GM12873 (cell line): ENCODE measurements around the gene NUMA1.

Source experiments
- TF ChIP-seq, protein P1 (sequence below): IDR thresholded peaks from 2 replicates; pipeline ENCODE4 v1.5.1; 2012; ENCODE audit warnings: low read depth, mild to moderate bottlenecking, moderate library complexity, low read length, control low read depth; ENCODE audit not compliant: insufficient read depth; ENCODE audit errors: missing control alignments

The NUMA1 gene

DNA sequence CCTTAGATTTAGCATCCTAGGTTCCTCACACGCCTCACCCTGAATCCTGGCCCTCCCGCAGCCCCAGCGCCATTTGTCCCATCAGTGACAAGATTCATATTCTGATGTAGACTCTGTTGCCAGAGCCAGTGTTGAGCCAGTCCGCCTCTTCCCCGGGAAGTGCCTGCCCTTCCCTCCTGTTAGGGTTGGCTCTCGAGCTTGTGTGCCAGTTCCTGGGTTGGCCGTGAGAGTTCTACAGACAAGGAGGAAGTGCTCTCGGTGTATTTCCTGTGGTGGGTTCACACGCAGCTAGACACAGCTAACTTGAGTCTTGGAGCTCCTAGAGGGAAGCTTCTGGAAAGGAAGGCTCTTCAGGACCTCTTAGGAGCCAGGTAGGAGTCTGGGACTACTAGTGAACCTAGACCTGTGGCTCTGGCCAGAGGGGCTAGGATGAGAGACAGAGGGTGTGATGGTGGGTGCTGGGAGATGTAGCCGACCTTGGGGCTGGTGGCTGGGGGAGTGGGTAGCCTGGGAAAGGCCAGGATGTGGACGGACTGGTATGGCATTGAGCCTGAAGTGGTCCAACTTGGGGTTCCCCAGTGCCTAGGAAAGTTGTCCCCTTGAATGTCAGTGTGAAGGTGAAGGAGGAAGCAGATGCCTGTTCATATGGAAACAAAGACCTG lies 81.6 kb downstream of the NUMA1 start, which contains the start of gene IL18BP:
TSS of gene IL18BP (plus strand) at position 261 of the 662 bp plus-strand sequence. CDS start 1,076 bp downstream, outside the sequence.
- TF ChIP-seq, protein P1, sequence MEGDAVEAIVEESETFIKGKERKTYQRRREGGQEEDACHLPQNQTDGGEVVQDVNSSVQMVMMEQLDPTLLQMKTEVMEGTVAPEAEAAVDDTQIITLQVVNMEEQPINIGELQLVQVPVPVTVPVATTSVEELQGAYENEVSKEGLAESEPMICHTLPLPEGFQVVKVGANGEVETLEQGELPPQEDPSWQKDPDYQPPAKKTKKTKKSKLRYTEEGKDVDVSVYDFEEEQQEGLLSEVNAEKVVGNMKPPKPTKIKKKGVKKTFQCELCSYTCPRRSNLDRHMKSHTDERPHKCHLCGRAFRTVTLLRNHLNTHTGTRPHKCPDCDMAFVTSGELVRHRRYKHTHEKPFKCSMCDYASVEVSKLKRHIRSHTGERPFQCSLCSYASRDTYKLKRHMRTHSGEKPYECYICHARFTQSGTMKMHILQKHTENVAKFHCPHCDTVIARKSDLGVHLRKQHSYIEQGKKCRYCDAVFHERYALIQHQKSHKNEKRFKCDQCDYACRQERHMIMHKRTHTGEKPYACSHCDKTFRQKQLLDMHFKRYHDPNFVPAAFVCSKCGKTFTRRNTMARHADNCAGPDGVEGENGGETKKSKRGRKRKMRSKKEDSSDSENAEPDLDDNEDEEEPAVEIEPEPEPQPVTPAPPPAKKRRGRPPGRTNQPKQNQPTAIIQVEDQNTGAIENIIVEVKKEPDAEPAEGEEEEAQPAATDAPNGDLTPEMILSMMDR, result no peak

DNA sequence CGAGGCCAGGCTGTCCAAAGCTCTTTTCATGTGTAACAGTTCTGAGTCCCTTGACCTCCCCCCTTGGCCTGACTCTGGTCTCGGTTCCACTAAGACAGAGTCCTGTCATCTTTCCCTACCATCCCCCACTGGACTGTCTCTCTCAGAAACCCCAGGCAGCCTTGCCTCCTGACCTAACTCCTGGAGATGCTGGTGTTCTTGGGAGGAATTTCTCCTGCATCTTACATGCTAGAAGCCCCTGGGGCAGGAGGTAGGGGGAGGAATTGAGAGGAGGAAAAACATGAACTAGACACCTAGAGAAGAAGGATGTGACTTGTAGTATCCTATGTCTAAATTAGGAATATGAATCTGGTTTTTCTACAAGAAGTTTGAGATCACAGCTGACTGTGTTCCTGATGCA lies 82.3 kb downstream of the NUMA1 start:
- TF ChIP-seq, protein P1, result no peak

DNA sequence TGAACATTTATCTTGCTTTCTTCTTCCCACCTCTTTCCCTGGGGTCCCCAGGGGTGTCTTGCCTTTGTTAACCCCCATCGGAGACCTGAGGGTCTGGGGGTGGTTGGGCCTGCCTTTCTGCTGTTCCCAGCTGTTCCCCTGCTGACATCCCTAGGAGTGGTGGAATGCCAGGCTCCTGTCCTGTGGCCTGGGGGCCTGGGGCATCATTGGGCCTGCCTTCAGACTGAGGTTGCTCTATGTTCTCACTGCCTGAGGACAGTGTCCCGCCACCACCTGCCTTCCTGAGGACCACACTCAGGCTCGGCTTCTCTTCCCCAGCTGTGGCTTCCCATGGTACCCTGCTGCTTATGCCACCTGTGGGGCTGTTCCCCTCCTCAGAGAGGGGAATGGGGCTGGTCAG lies 82.7 kb downstream of the NUMA1 start:
- TF ChIP-seq, protein P1, result no peak

DNA sequence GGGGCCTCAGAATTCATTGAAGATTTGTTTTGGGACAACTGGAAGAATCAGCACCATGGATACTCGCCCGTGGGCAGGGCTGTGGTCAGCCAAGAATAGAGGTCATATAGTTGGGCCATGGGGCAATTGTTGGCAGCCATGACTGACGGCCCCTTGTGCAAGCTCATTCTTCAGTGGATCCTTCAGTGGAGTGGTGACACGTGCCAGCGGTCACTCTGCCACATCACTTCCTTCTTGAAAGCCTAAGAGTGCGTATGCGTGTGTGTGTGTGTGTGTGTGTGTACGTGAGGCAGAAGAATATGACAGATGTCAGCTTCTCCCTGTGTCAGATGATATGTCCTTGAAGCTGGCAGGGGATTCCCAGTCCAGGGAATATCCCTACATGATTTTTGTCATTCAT lies 83.4 kb downstream of the NUMA1 start:
- TF ChIP-seq, protein P1, result no peak

DNA sequence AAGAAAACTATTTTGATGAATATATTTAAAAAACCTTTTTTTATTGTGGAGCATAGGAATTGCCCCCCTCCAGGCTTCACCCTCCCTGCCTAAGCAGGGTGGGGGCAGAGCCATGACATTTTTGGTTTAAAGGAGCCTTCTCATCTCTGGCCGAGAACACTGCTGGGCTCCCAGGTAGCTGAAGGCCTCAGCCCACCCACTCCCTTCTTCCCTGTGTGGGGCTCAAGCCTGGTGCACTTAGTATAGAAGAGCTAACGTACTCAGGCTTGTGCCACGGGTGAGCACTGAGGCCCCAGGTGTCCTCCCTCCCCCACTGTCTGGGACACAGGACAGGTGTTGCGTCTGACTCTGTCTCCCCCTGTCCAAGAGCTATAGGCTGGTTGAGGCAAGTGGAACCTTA lies 83.8 kb downstream of the NUMA1 start:
- TF ChIP-seq, protein P1, result no peak

DNA sequence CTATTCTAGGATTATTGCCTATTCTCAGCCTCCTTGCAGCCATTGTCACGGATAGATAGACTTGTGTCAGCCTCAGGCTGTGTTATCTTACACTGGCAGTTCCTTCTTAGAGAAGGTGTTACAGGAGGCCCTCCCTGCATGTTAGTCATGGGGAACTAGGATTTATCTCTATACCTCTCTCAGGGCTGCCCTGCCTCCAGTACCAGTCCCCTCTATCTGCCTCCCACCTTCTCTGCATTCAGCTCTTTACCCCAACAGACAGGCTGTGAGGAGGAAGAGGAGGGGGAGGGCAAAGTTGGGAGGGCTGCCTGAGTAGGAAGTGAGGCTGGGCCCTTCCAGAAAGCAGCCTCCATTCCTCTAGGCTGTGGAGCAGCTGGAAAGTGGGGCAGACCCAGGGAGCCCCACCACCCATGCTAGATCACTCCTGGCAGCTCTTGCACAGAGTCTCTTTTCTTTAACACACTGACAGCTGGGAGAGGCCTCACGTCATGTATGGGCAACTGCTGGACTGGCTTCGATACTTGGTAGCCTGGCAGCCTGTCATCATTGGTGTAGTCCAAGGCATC lies 84.5 kb downstream of the NUMA1 start:
- TF ChIP-seq, protein P1, result no peak

DNA sequence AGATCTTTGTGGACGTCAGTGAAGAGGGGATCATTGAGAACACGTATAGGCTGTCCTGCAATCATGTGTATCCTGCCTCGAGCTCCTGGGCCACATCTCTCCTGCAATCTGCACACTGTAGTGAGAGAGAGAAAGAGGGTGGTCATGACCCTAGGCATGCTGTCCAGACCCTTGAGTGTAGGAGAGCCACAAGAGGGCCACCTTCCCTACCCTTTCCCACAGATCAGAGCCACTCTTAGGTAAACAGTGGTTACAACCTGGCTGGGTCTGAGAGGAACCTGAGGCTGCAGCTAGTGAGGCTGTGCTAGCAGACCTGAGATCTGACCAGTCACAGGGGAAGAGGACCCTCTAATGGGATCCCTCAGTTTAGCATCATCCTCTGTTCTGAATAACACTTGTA lies 85.6 kb downstream of the NUMA1 start:
- TF ChIP-seq, protein P1, result no peak
